Upper lobe of left lung (tissue), 4 donors: ENCODE results near the gene AQR.

Experiments used
- EP300 ChIP-seq, 4 donors: sonication (generic); formaldehyde crosslinking; IDR thresholded peaks; one replicate each; pipeline ENCODE4 v1.5.1; 2017; ENCODE audit warnings: antibody characterized with exemption in 4 of 4, control low read depth in 2 of 4
- POLR2A ChIP-seq, 4 donors: fragments of 450-650 bp; IDR thresholded peaks; one replicate each; pipeline ENCODE4 v1.5.1; 2016 to 2017; ENCODE audit warnings: antibody characterized with exemption in 4 of 4, mild to moderate bottlenecking in 2 of 4
- POLR2AphosphoS5 ChIP-seq, 2 donors: sonication (generic); formaldehyde crosslinking; IDR thresholded peaks; one replicate each; pipeline ENCODE4 v1.5.1; 2017; ENCODE audit warnings: antibody characterized with exemption in 2 of 2
- TF ChIP-seq, protein P1 (sequence below), 6 experiments: fragments of 450-650 bp in 4 of 6; fragments of 200-600 bp in 2 of 6; sonication (generic) in 2 of 6; IDR thresholded peaks; one replicate each; pipeline ENCODE4 v1.5.1; 2016 to 2019; ENCODE audit warnings: antibody characterized with exemption in 6 of 6

DNA sequence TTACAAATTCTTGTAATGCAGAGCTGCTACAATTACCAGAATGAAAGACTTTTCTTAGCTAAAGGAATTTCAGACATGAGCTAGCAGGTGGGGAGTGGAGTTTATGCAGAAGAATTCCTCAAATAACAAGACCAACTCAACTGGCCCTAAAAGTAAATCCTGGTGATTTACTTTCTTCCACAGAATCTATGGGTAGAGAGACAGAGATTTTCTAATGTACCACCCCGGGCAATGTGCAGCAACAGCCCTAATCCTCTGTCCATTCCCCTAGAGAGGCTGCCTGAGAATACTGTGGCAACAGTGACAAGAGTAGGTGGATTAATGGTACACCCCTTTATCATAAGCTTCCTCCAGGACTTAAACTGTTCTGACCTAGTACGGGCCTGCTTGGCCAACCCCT lies 55.2 kb downstream of the AQR start:
- TF ChIP-seq, protein P1, sequence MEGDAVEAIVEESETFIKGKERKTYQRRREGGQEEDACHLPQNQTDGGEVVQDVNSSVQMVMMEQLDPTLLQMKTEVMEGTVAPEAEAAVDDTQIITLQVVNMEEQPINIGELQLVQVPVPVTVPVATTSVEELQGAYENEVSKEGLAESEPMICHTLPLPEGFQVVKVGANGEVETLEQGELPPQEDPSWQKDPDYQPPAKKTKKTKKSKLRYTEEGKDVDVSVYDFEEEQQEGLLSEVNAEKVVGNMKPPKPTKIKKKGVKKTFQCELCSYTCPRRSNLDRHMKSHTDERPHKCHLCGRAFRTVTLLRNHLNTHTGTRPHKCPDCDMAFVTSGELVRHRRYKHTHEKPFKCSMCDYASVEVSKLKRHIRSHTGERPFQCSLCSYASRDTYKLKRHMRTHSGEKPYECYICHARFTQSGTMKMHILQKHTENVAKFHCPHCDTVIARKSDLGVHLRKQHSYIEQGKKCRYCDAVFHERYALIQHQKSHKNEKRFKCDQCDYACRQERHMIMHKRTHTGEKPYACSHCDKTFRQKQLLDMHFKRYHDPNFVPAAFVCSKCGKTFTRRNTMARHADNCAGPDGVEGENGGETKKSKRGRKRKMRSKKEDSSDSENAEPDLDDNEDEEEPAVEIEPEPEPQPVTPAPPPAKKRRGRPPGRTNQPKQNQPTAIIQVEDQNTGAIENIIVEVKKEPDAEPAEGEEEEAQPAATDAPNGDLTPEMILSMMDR (IDR thresholded peaks at IDR 0.05), result no peak
- TF ChIP-seq POLR2A (IDR thresholded peaks at IDR 0.05), result no peak
- TF ChIP-seq POLR2AphosphoS5 (IDR thresholded peaks at IDR 0.05), result no peak
- TF ChIP-seq EP300 (IDR thresholded peaks at IDR 0.05), result no peak
